ENCODE results near the gene SLC6A12.

SLC6A12 gene

GRCh38 chr12:256958-257357 is 43.0 kb upstream of the SLC6A12 start:
- Histone ChIP-seq H3K36me3 (no peaks in the 10 kb centered on the region), H3K27me3 (ENCODE audit: insufficient read depth, low read depth, severe bottlenecking) (no peaks in the 10 kb centered on the region), H3K27ac (no peak overlapping the region), H3K4me3 (ENCODE audit: low read depth, low read length) (no peak overlapping the region), H3K9me3 (ENCODE audit: severe bottlenecking) (no peaks in the 10 kb centered on the region)
- no peak for DNase-seq
- no peak for TF ChIP-seq CTCF (IDR thresholded peaks at IDR 0.05; ENCODE audit: low read depth, low read length)

- H3K27me3 ChIP-seq (ENCODE audit: insufficient read depth, low read depth, severe bottlenecking) = no peaks in the 10 kb centered on the region
- H3K27ac ChIP-seq = no peak overlapping the region
- H3K36me3 ChIP-seq = no peaks in the 10 kb centered on the region
- H3K4me3 ChIP-seq (ENCODE audit: low read depth, low read length) = no peak overlapping the region
- no peak for DNase-seq
- H3K9me3 ChIP-seq (ENCODE audit: severe bottlenecking) = no peaks in the 10 kb centered on the region
- no peak for TF ChIP-seq CTCF (IDR thresholded peaks at IDR 0.05; ENCODE audit: low read depth, low read length)
Observed at GRCh38 chr12:256225-256624, 42.3 kb upstream of the SLC6A12 start.

GRCh38 chr12:254912-255311 is 41.0 kb upstream of the SLC6A12 start:
- no peak overlapping the region for H3K27ac ChIP-seq
- no peak for DNase-seq
- no peak for TF ChIP-seq CTCF (IDR thresholded peaks at IDR 0.05; ENCODE audit: low read depth, low read length)
- H3K27me3 ChIP-seq (ENCODE audit: insufficient read depth, low read depth, severe bottlenecking) = no peaks in the 10 kb centered on the region
- H3K36me3 ChIP-seq = no peaks in the 10 kb centered on the region
- H3K9me3 ChIP-seq (ENCODE audit: severe bottlenecking) = no peaks in the 10 kb centered on the region
- H3K4me3 ChIP-seq (ENCODE audit: low read depth, low read length) = no peak overlapping the region

DNA sequence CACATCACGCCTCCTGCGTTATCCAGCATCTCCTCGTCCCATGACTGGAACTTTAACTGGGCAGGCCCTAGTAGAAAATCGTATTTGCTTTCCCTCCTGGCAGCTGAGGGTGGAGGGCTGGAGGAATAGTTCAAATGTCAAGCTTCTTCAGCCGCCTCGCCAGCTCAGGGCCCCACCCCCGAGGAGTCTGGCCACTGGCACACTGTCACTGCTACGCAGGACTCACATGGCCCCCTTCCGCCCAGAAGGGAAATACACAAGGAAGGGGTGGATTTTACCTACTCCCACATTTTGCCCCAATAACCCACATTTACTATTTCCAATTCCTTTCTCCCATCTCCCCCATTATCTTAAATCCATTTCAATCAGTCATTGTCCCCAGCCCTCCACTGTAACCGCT is 40.1 kb upstream of the SLC6A12 start:
- H3K27me3 ChIP-seq (ENCODE audit: insufficient read depth, low read depth, severe bottlenecking) = no peaks in the 10 kb centered on the region
- no peak overlapping the region for H3K27ac ChIP-seq

DNA sequence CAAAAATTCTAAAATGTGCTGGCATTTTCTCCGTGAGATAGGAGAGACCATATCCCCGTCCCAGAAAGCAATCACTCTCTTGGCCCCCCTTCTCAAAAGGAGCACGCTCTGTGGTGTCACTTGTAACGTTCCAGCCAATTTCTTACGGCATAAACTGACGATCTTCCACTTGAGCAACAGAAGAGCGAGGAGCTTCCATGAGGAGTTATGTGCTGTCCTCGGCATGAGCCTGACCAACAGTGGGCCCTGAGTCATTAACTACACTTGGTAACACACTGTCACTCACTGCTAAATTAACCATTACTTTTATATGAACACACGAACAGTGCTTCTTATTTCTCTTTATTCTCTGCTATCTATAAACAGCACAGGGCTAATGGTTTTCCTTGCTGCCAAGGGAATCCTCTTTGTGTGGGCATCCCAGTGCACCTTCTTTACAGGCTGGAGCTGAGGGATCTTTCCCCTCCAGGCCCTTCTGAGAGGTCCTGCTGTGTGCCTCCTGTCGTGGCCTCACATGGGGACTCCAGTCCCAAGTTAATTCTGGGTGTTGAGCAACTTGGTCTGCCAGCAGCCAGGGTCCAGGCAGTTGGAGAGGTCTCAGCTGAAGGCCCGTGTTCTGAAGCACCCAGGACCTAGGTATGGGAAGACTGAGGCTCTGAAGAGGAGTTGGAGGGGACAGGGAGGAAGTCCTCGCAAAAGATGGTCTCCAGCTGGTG is 39.3 kb upstream of the SLC6A12 start:
- no peak overlapping the region for H3K4me3 ChIP-seq (ENCODE audit: low read depth, low read length)
- H3K9me3 ChIP-seq (ENCODE audit: severe bottlenecking) = no peaks in the 10 kb centered on the region
- no peak for DNase-seq
- H3K27me3 ChIP-seq (ENCODE audit: insufficient read depth, low read depth, severe bottlenecking) = no peaks in the 10 kb centered on the region
- TF ChIP-seq CTCF (IDR thresholded peaks at IDR 0.05; ENCODE audit: low read depth, low read length) = no peak
- H3K27ac ChIP-seq = no peak overlapping the region
- no peaks in the 10 kb centered on the region for H3K36me3 ChIP-seq

More for the DNA sequence above, 40.1 kb upstream of the SLC6A12 start:
- no peaks in the 10 kb centered on the region for H3K36me3 ChIP-seq
- no peaks in the 10 kb centered on the region for H3K9me3 ChIP-seq (ENCODE audit: severe bottlenecking)
- DNase-seq = no peak
- TF ChIP-seq CTCF (IDR thresholded peaks at IDR 0.05; ENCODE audit: low read depth, low read length) = no peak
- H3K4me3 ChIP-seq (ENCODE audit: low read depth, low read length) = no peak overlapping the region

GRCh38 chr12:252636-253035 is 38.7 kb upstream of the SLC6A12 start:
- H3K4me3 ChIP-seq (ENCODE audit: low read depth, low read length) = no peak overlapping the region
- DNase-seq = no peak
- no peaks in the 10 kb centered on the region for H3K27me3 ChIP-seq (ENCODE audit: insufficient read depth, low read depth, severe bottlenecking)
- no peaks in the 10 kb centered on the region for H3K9me3 ChIP-seq (ENCODE audit: severe bottlenecking)
- no peak for TF ChIP-seq CTCF (IDR thresholded peaks at IDR 0.05; ENCODE audit: low read depth, low read length)
- H3K36me3 ChIP-seq = no peaks in the 10 kb centered on the region
- H3K27ac ChIP-seq = no peak overlapping the region
